ENCODE measurements around the gene MAT2B.

MAT2B gene

GRCh38 chr5:163551156-163551555 is 45.7 kb downstream of the MAT2B start:
- DNase-seq (ENCODE audit: low spot score) = no peak

- no peak for DNase-seq (ENCODE audit: low spot score)
These were observed 47.1 kb downstream of the MAT2B start for GRCh38 chr5:163552536-163552935.

- no peak for DNase-seq (ENCODE audit: low spot score)
These were observed 55.9 kb downstream of the MAT2B start for GRCh38 chr5:163561339-163561738.

- no peak for DNase-seq (ENCODE audit: low spot score)
These were observed 56.7 kb downstream of the MAT2B start for GRCh38 chr5:163562071-163562470.

- DNase-seq (ENCODE audit: low spot score) = no peak
These were observed 57.7 kb downstream of the MAT2B start for GRCh38 chr5:163563112-163563511.

GRCh38 chr5:163563880-163564279 is 58.5 kb downstream of the MAT2B start:
- no peak for DNase-seq (ENCODE audit: low spot score)

GRCh38 chr5:163564321-163564938 is 59.0 kb downstream of the MAT2B start:
- peak; percentile 53 for DNase-seq (ENCODE audit: low spot score)

- no peak for DNase-seq (ENCODE audit: low spot score)
These were observed 60.1 kb downstream of the MAT2B start for GRCh38 chr5:163565492-163565891.

- DNase-seq (ENCODE audit: low spot score) = peak; percentile 25
These were observed 60.7 kb downstream of the MAT2B start for GRCh38 chr5:163565931-163566608.

GRCh38 chr5:163566678-163567077 is 61.3 kb downstream of the MAT2B start:
- no peak for DNase-seq (ENCODE audit: low spot score)

GRCh38 chr5:163567811-163568210 is 62.4 kb downstream of the MAT2B start:
- no peak for DNase-seq (ENCODE audit: low spot score)

Measured in AG08395 (cell line).